DND-41 (cell line): ENCODE results near the gene PCSK2.

Experiments
- EZH2 ChIP-seq: IDR thresholded peaks from 3 replicates; pipeline ENCODE4 v1.6.1; 2012; ENCODE audit warnings: borderline replicate concordance, low read depth, mild to moderate bottlenecking, moderate library complexity, low read length, inconsistent platforms; ENCODE audit not compliant: severe bottlenecking
- TF ChIP-seq, protein P1 (sequence below): IDR thresholded peaks from 2 replicates; pipeline ENCODE4 v1.5.1; 2012; ENCODE audit warnings: borderline replicate concordance, low read length, moderate library complexity, mild to moderate bottlenecking; ENCODE audit not compliant: poor library complexity, severe bottlenecking; ENCODE audit errors: extremely low read depth

DNA sequence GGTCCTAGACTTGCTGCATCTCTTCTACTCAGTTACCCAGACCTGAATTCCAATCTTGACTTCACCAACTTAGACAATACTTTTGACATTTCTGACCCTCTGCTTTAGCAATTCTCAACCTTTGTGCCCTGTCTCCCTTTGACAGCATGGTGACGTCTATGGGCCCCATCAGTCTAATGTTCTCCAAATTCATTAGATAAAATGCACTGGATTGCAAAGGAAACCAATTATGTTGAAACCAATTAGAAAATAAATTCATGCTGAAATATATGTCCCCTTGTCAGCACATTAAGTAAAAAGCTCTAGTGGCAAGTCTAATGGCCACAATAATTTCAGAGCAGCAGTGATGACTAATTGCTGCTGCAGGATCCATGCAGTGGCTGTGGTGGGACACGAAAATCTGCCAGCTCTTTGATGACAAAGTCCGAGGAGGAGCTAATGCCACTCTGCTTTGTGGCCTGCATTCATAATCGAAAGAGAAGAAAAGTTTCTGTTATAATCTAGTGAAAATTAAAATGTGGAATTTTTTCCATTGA lies 240.3 kb downstream of the PCSK2 start:
- TF ChIP-seq, protein P1, sequence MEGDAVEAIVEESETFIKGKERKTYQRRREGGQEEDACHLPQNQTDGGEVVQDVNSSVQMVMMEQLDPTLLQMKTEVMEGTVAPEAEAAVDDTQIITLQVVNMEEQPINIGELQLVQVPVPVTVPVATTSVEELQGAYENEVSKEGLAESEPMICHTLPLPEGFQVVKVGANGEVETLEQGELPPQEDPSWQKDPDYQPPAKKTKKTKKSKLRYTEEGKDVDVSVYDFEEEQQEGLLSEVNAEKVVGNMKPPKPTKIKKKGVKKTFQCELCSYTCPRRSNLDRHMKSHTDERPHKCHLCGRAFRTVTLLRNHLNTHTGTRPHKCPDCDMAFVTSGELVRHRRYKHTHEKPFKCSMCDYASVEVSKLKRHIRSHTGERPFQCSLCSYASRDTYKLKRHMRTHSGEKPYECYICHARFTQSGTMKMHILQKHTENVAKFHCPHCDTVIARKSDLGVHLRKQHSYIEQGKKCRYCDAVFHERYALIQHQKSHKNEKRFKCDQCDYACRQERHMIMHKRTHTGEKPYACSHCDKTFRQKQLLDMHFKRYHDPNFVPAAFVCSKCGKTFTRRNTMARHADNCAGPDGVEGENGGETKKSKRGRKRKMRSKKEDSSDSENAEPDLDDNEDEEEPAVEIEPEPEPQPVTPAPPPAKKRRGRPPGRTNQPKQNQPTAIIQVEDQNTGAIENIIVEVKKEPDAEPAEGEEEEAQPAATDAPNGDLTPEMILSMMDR = no peak
- TF ChIP-seq EZH2 = no peak
